BLaER1 (cell line): ENCODE measurements around the gene NTN3.
"Not testable (repeated sequence)": the region's sequence is repeated elsewhere in the genome, so short reads cannot be mapped to it uniquely, and the experiment has no call there.

Experiments
- H3K27ac ChIP-seq: shearing (Covaris generic); formaldehyde crosslinking; 2 replicates; pipeline ENCODE4 v1.8.1; 2022
- H3K27me3 ChIP-seq: shearing (Covaris generic); formaldehyde crosslinking; 2 replicates; pipeline ENCODE4 v1.8.1; 2022
- H3K36me3 ChIP-seq: shearing (Covaris generic); formaldehyde crosslinking; 2 replicates; pipeline ENCODE4 v1.8.1; 2022
- H3K4me1 ChIP-seq: shearing (Covaris generic); formaldehyde crosslinking; 2 replicates; pipeline ENCODE4 v1.8.1; 2022
- H3K4me2 ChIP-seq: shearing (Covaris generic); formaldehyde crosslinking; 2 replicates; pipeline ENCODE4 v1.8.1; 2022
- H3K4me3 ChIP-seq: shearing (Covaris generic); formaldehyde crosslinking; 2 replicates; pipeline ENCODE4 v1.8.1; 2022
- H3K9ac ChIP-seq: shearing (Covaris generic); formaldehyde crosslinking; 2 replicates; pipeline ENCODE4 v1.8.1; 2022
- H3K9me3 ChIP-seq: shearing (Covaris generic); formaldehyde crosslinking; 2 replicates; pipeline ENCODE4 v1.8.1; 2022
- H4K20me1 ChIP-seq: shearing (Covaris generic); formaldehyde crosslinking; 2 replicates; pipeline ENCODE4 v1.8.1; 2022
- Cebpa-rat ChIP-seq: shearing (Covaris generic); IDR thresholded peaks from 2 replicates; pipeline ENCODE4 v1.8.1; 2022

Gene NTN3

GRCh38 chr16:2429034-2429770 is 41.9 kb upstream of the NTN3 start, which contains the start of gene CCNF:
TSS of gene CCNF (plus strand) at chr16:2429447. CDS start at chr16:2429482, 35 bp downstream.
- H3K27ac ChIP-seq: peak within 1 kb of the TSS; percentile 91
- no peaks in the 10 kb centered on the region for H3K9me3 ChIP-seq
- H3K9ac ChIP-seq: peak within 1 kb of the TSS; percentile 89
- peaks cover 46% of the 10 kb centered on the region for H3K4me1 ChIP-seq
- peaks cover 41% of the 10 kb centered on the region for H4K20me1 ChIP-seq
- TF ChIP-seq Cebpa-rat: no peak
- H3K4me2 ChIP-seq: peak within 1 kb of the TSS; percentile 98
- H3K4me3 ChIP-seq: peak within 1 kb of the TSS; percentile 86
- H3K36me3 ChIP-seq: peaks cover 34% of the 10 kb centered on the region
- no peaks in the 10 kb centered on the region for H3K27me3 ChIP-seq

GRCh38 chr16:2429771-2430663 is 41.1 kb upstream of the NTN3 start:
- peaks cover 44% of the 10 kb centered on the region for H4K20me1 ChIP-seq
- H3K9ac ChIP-seq: peak overlapping the region; percentile 89
- H3K9me3 ChIP-seq: no peaks in the 10 kb centered on the region
- peaks cover 42% of the 10 kb centered on the region for H3K36me3 ChIP-seq
- peak overlapping the region; percentile 91 for H3K27ac ChIP-seq
- peaks cover 46% of the 10 kb centered on the region for H3K4me1 ChIP-seq
- TF ChIP-seq Cebpa-rat: no peak
- H3K4me3 ChIP-seq: peak overlapping the region; percentile 86
- no peaks in the 10 kb centered on the region for H3K27me3 ChIP-seq
- peak overlapping the region; percentile 98 for H3K4me2 ChIP-seq

GRCh38 chr16:2432286-2432685 is 38.8 kb upstream of the NTN3 start:
- H3K4me3 ChIP-seq: no peak overlapping the region
- 0 out of 2 replicates have a peak overlapping the region, but pooled peaks have one; percentile 20 for H3K9ac ChIP-seq
- H3K4me1 ChIP-seq: peaks cover 63% of the 10 kb centered on the region
- TF ChIP-seq Cebpa-rat: no peak
- no peaks in the 10 kb centered on the region for H3K27me3 ChIP-seq
- peaks cover 65% of the 10 kb centered on the region for H3K36me3 ChIP-seq
- peaks cover 60% of the 10 kb centered on the region for H4K20me1 ChIP-seq
- H3K4me2 ChIP-seq: peak overlapping the region; percentile 98
- H3K9me3 ChIP-seq: no peaks in the 10 kb centered on the region
- H3K27ac ChIP-seq: no peak overlapping the region

GRCh38 chr16:2432801-2433505 is 38.1 kb upstream of the NTN3 start:
- no peak for TF ChIP-seq Cebpa-rat
- Histone ChIP-seq H3K9ac (0 out of 2 replicates have a peak overlapping the region, but pooled peaks have one; percentile 20), H4K20me1 (peaks cover 66% of the 10 kb centered on the region)

GRCh38 chr16:2435236-2435635 is 35.9 kb upstream of the NTN3 start:
- not testable (repeated sequence) for H3K27me3 ChIP-seq, H3K4me2 ChIP-seq, H3K4me3 ChIP-seq, H3K9ac ChIP-seq, H3K9me3 ChIP-seq, H3K27ac ChIP-seq
- H3K36me3 ChIP-seq: peaks cover 95% of the 10 kb centered on the region
- H4K20me1 ChIP-seq: peaks cover 71% of the 10 kb centered on the region
- H3K4me1 ChIP-seq: peaks cover 68% of the 10 kb centered on the region

More at GRCh38 chr16:2432801-2433505, 38.1 kb upstream of the NTN3 start:
- Histone ChIP-seq H3K27ac (no peak overlapping the region), H3K4me2 (peak overlapping the region; percentile 98), H3K4me3 (no peak overlapping the region), H3K27me3 (no peaks in the 10 kb centered on the region), H3K4me1 (peaks cover 67% of the 10 kb centered on the region), H3K9me3 (no peaks in the 10 kb centered on the region), H3K36me3 (peaks cover 72% of the 10 kb centered on the region)

GRCh38 chr16:2436110-2436509 is 35.0 kb upstream of the NTN3 start:
- H3K36me3 ChIP-seq: peaks cover 100% of the 10 kb centered on the region

GRCh38 chr16:2437032-2437790 is 33.9 kb upstream of the NTN3 start:
- Histone ChIP-seq H3K4me3 (no peak overlapping the region), H3K9ac (0 out of 2 replicates have a peak overlapping the region, but pooled peaks have one; percentile 35), H3K4me1 (peaks cover 52% of the 10 kb centered on the region), H3K9me3 (no peaks in the 10 kb centered on the region), H4K20me1 (peaks cover 57% of the 10 kb centered on the region), H3K27ac (no peak overlapping the region; the same call in 1 of the 2 replicates), H3K4me2 (peak overlapping the region; percentile 13; the same call in 1 of the 2 replicates), H3K27me3 (no peaks in the 10 kb centered on the region), H3K36me3 (peaks cover 94% of the 10 kb centered on the region)
- no peak for TF ChIP-seq Cebpa-rat

More at GRCh38 chr16:2436110-2436509, 35.0 kb upstream of the NTN3 start:
- peaks cover 63% of the 10 kb centered on the region for H3K4me1 ChIP-seq
- H3K9ac ChIP-seq: 0 out of 2 replicates have a peak overlapping the region, but pooled peaks have one; percentile 35
- no peak overlapping the region for H3K27ac ChIP-seq
- no peak overlapping the region for H3K4me2 ChIP-seq
- TF ChIP-seq Cebpa-rat: no peak
- no peak overlapping the region for H3K4me3 ChIP-seq
- no peaks in the 10 kb centered on the region for H3K27me3 ChIP-seq
- H4K20me1 ChIP-seq: peaks cover 68% of the 10 kb centered on the region
- H3K9me3 ChIP-seq: no peaks in the 10 kb centered on the region

GRCh38 chr16:2438121-2438520 is 33.0 kb upstream of the NTN3 start:
- Histone ChIP-seq H3K4me1 (peaks cover 43% of the 10 kb centered on the region), H3K4me3 (no peak overlapping the region), H3K9me3 (no peaks in the 10 kb centered on the region), H3K9ac (no peak overlapping the region), H3K27ac (no peak overlapping the region), H3K27me3 (no peaks in the 10 kb centered on the region), H3K4me2 (no peak overlapping the region), H4K20me1 (peaks cover 48% of the 10 kb centered on the region), H3K36me3 (peaks cover 87% of the 10 kb centered on the region)
- no peak for TF ChIP-seq Cebpa-rat
